IPS-18c (cell line): ENCODE data around the gene CCDC93.

ENCODE experiments used
- H3K4me3 ChIP-seq: 2 replicates; pipeline ENCODE4 v1.7.0; 2013; ENCODE audit warnings: low read depth, mild to moderate bottlenecking, low read length, moderate library complexity; ENCODE audit not compliant: insufficient read depth
- H3K9me3 ChIP-seq: one replicate; pipeline ENCODE4 v1.6.1; 2013; ENCODE audit warnings: mild to moderate bottlenecking, low read length, moderate library complexity; ENCODE audit not compliant: control insufficient read depth, insufficient read depth

Gene CCDC93

GRCh38 chr2:118010473-118010872, 3.4 kb downstream of the CCDC93 start:
- Histone ChIP-seq H3K4me3 (no peak overlapping the region), H3K9me3 (peaks cover 2% of the 10 kb centered on the region)

DNA sequence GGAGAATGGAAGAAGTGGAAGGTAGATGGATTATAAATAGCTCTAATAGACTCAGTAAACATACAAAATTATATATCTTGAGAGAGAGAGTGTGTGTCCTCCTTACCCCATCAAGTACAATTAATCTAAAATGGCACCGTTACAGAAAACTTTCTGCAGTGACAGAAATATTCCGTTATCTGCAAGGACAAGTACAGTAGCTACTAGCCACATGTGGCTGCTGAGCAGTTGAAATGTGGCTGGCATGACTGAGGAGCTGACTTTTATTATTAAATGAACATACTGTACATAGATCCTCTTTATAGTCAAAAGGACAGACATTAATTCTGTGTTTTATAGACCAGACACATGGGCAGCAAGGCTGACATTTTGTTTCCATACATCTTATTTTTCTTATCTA, 7.0 kb downstream of the CCDC93 start:
- Histone ChIP-seq H3K9me3 (peaks cover 2% of the 10 kb centered on the region), H3K4me3 (no peak overlapping the region)

- peaks cover 2% of the 10 kb centered on the region for H3K9me3 ChIP-seq
- H3K4me3 ChIP-seq: no peak overlapping the region
Measured at GRCh38 chr2:118006326-118006725, 7.5 kb downstream of the CCDC93 start.

DNA sequence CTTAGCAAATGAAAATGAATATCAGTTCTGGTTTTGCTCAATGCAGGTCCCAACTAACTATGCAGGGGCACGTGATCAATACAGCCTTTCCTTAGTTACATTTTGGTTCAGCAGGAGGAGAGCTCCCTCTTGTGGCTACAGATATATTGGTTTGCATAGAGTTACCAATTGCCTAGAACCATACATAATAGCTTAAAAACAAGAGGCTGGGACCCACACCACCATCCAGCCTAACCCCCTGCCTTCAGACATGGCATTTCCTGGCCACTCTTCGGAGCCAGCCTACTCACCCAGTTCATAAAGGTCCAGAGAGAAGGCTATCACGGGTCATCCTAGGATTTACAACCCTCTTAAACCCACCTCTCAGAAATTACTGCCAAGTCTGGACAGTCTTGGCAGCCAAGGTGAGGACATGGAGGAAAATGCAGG, 10.5 kb downstream of the CCDC93 start:
- Histone ChIP-seq H3K9me3 (no peaks in the 10 kb centered on the region), H3K4me3 (no peak overlapping the region)

- H3K9me3 ChIP-seq: no peaks in the 10 kb centered on the region
- H3K4me3 ChIP-seq: no peak overlapping the region
Measured at GRCh38 chr2:118000041-118000440, 13.8 kb downstream of the CCDC93 start.

GRCh38 chr2:117997872-117998454, 15.9 kb downstream of the CCDC93 start:
- H3K4me3 ChIP-seq: no peak overlapping the region
- no peaks in the 10 kb centered on the region for H3K9me3 ChIP-seq

- Histone ChIP-seq H3K9me3 (no peaks in the 10 kb centered on the region), H3K4me3 (no peak overlapping the region)
Measured at GRCh38 chr2:117996525-117996924, 17.3 kb downstream of the CCDC93 start.

GRCh38 chr2:117994729-117995128, 19.1 kb downstream of the CCDC93 start:
- Histone ChIP-seq H3K9me3 (no peaks in the 10 kb centered on the region), H3K4me3 (no peak overlapping the region)

GRCh38 chr2:117989854-117990438, 23.9 kb downstream of the CCDC93 start:
- Histone ChIP-seq H3K4me3 (no peak overlapping the region), H3K9me3 (no peaks in the 10 kb centered on the region)

DNA sequence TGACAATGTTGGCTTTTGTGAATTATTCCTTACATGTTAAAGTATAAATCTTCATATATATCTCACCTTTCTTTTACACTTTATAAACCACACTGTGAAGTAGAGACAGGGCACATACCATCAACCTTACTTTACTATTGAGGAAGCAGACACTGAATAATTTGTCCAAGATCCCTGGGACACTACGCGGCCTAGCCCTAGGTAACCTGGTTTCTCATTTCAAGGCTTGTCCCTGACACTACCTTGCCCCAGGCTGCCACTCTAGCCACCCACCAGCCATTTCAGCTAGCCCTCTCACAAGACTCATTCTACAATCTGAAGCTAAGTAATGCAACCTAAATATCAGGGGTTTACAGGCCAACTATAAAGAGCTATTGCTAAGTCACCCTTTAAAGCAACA, 26.7 kb downstream of the CCDC93 start:
- H3K4me3 ChIP-seq: no peak overlapping the region

GRCh38 chr2:117985092-117985491, 28.8 kb downstream of the CCDC93 start:
- no peak overlapping the region for H3K4me3 ChIP-seq
- H3K9me3 ChIP-seq: no peaks in the 10 kb centered on the region

More for the DNA sequence above, 26.7 kb downstream of the CCDC93 start:
- no peaks in the 10 kb centered on the region for H3K9me3 ChIP-seq

DNA sequence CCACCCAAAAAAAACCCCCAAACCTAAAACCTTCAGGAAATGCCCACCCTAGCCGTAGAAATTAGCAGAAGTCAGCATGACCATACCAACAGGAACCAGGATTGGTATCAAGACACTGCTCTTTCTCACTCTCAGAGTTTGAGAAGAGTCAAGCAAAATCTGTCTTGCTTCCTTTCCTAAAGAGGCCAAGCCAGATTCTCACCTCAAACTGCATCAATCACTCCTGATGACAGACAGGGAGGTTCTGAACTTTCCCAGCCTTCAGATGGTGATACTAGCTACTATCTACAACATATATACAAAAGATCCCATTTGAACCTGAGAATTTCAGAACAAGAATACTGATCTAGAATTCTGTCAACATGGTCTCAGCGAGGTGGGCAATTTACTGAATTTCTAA, 29.7 kb downstream of the CCDC93 start:
- H3K9me3 ChIP-seq: no peaks in the 10 kb centered on the region
- no peak overlapping the region for H3K4me3 ChIP-seq

DNA sequence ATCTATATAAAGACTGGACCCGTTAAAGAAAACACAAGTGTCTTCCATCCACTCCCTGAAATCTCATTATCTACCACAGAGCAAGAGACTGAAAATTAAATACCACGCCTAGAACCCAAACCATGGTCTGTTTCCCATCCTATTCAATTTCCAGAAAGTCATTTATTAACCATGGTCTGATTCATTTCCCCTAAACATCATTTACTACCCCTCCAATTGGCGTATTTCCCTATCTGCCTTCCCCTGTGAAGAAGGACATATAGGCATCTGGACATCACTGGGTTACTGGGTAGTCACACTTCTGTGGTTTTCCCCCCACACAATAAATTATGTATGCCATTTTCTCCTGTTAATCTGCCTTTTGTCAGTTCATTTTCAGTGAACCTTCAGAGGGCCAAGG, 30.8 kb downstream of the CCDC93 start:
- no peaks in the 10 kb centered on the region for H3K9me3 ChIP-seq

DNA sequence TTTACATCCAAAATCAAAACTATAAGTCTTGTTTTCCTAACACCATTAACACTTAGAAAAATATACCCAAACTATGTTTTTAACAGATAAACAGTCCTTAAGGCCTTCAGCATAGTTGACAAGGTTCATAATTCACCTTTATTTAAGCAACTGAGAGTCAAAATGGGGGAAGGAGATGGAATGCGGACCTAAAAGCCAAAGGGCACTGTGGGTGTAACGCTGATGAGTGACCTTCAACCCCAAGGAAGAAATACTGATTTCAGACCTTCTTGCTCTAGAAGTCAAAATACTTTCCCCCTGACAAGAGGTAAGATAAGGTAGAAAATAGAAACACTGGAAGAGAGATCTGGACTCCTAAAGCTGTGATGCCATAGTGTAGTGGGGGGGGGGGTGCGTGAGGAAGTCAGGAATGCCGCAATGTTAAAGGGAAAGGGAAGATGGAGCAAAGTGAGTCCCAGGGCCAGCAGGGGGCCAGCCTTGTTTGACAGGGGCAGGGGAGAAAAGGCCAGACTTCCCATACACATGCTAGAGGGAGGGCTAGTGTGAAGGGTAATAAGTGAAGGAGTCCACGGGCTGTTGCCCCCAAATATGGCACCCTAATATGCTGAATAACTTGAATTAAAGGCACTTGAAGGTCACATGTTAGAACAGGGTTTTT, 31.4 kb downstream of the CCDC93 start:
- H3K4me3 ChIP-seq: no peak overlapping the region
- H3K9me3 ChIP-seq: no peaks in the 10 kb centered on the region

More for the DNA sequence above, 30.8 kb downstream of the CCDC93 start:
- H3K4me3 ChIP-seq: no peak overlapping the region

DNA sequence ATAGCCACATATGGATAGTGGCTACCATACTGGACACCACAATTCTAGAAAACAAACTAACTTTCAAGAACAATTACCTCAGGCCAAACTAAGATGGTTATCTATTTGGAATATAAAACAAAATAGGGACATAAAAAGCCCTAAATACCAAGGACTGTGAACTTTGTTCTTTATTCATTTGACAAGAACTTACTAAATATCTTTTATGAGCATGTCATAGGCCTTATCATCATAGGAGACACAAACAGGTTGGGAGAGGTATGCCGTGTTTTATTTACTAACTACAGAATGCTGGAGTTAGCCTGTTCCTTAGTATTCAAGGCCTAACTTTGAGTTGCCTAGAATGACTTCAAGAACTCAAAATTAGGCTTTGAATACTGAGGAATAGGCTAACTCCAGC, 32.1 kb downstream of the CCDC93 start:
- no peak overlapping the region for H3K4me3 ChIP-seq
- no peaks in the 10 kb centered on the region for H3K9me3 ChIP-seq

GRCh38 chr2:117980783-117981676, 32.8 kb downstream of the CCDC93 start:
- no peaks in the 10 kb centered on the region for H3K9me3 ChIP-seq
- H3K4me3 ChIP-seq: no peak overlapping the region

- Histone ChIP-seq H3K9me3 (no peaks in the 10 kb centered on the region), H3K4me3 (no peak overlapping the region)
Measured at GRCh38 chr2:117979911-117980701, 33.8 kb downstream of the CCDC93 start.
